ENCODE measurements around the gene KAZN.
"Not testable (repeated sequence)": the region's sequence is repeated elsewhere in the genome, so short reads cannot be mapped to it uniquely, and the experiment has no call there.

KAZN gene

DNA sequence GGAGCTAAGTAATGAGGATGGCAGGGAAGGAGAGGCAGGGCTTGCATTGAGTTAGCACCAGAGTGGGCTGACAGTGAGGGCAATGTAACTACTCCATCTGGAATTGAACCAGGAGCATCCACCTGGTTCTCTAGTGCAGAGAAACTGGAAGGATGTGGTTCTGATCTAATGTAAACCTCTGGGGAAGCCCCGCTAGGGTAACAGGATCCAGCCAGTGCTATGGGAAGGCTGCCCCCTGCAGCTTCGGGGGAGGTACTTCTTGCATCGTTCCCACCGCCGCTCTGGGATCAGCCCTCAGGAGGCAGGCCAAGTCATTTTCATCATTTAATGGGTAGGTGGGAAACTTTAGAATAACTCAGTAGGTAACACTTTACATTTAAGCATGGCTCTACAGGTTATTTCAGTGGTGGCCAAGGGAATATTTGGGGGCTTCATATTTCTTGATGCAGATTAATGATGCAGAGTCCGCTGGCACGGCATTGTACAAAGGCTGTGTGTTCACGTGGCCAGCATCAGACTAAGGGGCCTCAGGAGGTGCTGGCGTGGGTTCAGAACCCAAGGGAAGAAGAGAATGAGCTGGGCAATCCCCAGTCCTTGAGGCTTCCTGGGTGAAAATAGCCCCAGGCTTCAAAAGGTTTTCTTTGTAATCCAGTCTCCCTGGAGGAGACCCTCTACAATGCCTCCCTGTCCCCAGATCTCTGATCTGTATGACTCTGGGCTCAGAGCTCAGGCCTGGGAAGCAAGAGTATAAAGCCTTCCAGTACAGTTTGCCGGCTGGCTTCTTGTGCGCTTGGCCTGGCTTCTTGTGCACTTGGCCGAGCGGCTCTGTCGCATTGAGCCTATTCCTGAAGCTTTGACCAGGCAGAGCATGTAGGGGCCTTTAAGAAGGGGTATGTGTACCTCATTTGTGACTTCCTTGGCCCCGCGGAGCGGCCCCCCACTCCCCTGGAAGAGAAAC, 26.4 kb upstream of the KAZN start:
- in situ Hi-C loops (cut with MboI; ENCODE audit: low sequenced_read_pairs, unreplicated experiment), result loop anchor here (25.0 kb wide), 1 partner anchor 460 kb away; no protein-coding TSS in a partner anchor
- TF ChIP-seq, protein P1, sequence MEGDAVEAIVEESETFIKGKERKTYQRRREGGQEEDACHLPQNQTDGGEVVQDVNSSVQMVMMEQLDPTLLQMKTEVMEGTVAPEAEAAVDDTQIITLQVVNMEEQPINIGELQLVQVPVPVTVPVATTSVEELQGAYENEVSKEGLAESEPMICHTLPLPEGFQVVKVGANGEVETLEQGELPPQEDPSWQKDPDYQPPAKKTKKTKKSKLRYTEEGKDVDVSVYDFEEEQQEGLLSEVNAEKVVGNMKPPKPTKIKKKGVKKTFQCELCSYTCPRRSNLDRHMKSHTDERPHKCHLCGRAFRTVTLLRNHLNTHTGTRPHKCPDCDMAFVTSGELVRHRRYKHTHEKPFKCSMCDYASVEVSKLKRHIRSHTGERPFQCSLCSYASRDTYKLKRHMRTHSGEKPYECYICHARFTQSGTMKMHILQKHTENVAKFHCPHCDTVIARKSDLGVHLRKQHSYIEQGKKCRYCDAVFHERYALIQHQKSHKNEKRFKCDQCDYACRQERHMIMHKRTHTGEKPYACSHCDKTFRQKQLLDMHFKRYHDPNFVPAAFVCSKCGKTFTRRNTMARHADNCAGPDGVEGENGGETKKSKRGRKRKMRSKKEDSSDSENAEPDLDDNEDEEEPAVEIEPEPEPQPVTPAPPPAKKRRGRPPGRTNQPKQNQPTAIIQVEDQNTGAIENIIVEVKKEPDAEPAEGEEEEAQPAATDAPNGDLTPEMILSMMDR (IDR thresholded peaks at IDR 0.05; ENCODE audit: borderline replicate concordance, control extremely low read depth, extremely low read depth, insufficient read depth, missing control alignments), result peak; percentile 18
- peak; percentile 55 for DNase-seq (ENCODE audit: low spot score)

DNA sequence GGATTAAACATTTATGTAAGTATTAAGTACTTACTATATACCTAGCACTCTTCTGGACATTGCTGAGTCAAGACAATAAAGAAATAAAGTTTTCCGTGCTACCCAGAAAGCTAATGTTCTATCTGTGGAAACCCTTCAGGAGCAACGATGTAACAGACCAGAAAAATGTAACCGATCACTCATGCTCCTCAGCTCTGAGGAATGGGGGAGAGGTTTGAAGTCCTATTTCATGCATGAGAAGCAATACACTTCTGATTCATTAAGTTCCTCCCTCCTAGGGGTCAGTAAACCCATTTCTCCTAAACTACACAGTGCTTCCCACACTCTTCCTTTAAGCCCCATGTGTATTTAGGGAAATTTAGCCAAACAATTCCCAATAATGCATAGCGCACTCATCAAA, 25.6 kb upstream of the KAZN start:
- in situ Hi-C loops (cut with MboI; ENCODE audit: low sequenced_read_pairs, unreplicated experiment), result loop anchor here (25.0 kb wide), 1 partner anchor 461 kb away; no protein-coding TSS in a partner anchor
- TF ChIP-seq, protein P1 (IDR thresholded peaks at IDR 0.05; ENCODE audit: borderline replicate concordance, control extremely low read depth, extremely low read depth, insufficient read depth, missing control alignments), result no peak

DNA sequence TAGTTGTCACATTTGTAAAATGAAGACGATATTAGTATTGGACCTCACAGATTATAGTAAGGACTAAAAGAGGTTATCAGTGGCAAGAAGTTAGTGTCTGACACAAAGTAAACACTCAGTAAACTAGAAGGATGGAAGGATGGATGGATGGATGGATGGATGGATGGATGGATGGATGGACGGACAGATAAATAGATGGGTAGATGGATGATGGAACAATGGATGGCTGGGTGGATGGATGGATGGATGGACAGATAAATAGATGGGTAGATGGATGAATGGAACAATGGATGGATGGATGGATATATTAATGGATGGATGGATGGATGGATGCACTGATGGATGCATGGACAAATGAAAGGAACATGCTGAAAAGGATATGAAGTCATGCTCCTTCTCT, 22.3 kb upstream of the KAZN start:
- no peak for DNase-seq (ENCODE audit: low spot score)
- in situ Hi-C loops (cut with MboI; ENCODE audit: low sequenced_read_pairs, unreplicated experiment), result no loop called here
- TF ChIP-seq, protein P1 (IDR thresholded peaks at IDR 0.05; ENCODE audit: borderline replicate concordance, control extremely low read depth, extremely low read depth, insufficient read depth, missing control alignments), result no peak

More for the DNA sequence above, 25.6 kb upstream of the KAZN start:
- DNase-seq (ENCODE audit: low spot score), result no peak

DNA sequence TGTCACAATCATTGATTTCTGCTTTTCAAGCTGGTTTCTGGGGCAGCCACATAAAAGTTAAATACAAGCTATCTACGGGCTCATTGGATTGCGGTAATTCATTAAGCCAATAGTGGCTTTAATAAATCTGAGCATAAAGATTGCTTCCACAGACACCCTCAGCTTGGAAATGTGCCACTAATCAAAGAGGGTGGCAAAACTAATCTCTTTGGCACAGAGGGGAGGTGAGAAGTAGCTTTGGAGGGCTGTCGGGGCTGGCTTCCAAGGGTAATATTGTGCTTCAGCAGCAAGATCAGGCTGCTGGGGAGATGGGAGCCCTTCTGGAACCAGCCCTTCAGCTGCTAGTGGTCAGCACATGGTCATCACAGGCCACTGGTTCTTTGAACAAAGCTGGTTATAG, 21.2 kb upstream of the KAZN start:
- in situ Hi-C loops (cut with MboI; ENCODE audit: low sequenced_read_pairs, unreplicated experiment), result no loop called here
- TF ChIP-seq, protein P1 (IDR thresholded peaks at IDR 0.05; ENCODE audit: borderline replicate concordance, control extremely low read depth, extremely low read depth, insufficient read depth, missing control alignments), result no peak
- DNase-seq (ENCODE audit: low spot score), result no peak

DNA sequence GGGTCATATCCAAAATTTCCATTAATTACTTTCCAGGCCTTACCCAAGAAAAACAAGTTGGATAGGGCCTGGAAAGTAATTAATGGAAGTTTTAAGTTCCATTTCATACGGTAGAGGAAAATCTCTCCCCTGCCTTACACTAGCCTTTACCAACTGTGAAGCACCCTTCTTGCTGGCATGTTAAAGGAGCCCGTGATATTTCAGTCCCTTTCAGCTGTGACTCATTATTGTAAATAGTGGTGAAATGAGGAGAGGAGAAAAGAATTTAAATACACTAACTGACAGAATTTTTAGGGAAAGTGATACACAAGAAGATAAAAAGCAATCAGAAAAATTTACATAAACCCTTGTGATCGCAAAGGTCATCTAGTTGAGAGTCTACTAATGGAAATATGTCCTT, 20.3 kb upstream of the KAZN start:
- TF ChIP-seq, protein P1 (IDR thresholded peaks at IDR 0.05; ENCODE audit: borderline replicate concordance, control extremely low read depth, extremely low read depth, insufficient read depth, missing control alignments), result no peak
- in situ Hi-C loops (cut with MboI; ENCODE audit: low sequenced_read_pairs, unreplicated experiment), result no loop called here
- no peak for DNase-seq (ENCODE audit: low spot score)

DNA sequence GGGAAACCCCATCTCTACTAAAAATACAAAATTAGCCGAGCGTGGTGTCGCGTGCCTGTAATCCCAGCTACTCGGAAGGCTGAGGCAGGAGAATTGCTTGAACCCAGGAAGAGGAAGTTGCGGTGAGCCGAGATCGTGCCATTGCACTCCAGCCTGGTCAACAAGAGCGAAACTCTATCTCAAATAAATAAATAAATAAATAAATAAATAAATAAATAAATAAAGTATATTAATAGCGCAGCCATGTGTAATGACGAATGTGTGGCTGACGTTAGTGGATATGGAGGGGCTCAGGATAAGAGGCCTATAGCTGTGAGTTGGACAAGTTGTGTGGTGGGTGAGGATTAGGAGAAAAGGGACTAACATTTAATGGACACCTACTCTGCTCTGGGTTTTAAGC, 18.2 kb upstream of the KAZN start:
- in situ Hi-C loops (cut with MboI; ENCODE audit: low sequenced_read_pairs, unreplicated experiment); DNase-seq (ENCODE audit: low spot score): not testable (repeated sequence)

DNA sequence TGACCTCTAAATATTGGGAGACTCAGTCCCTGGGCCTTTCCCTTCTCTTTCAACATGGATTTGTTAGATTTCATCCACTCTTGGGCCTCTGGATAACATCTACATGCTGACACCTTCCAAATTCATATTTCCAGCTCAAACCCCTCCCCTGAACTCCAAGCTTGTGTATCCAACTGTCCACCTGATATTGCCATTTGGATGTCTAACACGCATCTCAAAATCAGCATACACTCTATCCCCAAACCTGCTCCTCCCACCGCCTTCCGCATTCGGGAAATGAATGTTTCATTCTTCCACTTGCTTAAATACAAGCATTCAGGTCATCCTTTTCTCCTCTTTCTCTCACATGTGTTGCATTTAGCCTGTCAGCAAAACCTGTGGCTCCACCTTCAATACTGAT, 17.5 kb upstream of the KAZN start:
- DNase-seq (ENCODE audit: low spot score), result no peak
- in situ Hi-C loops (cut with MboI; ENCODE audit: low sequenced_read_pairs, unreplicated experiment), result no loop called here
- TF ChIP-seq, protein P1 (IDR thresholded peaks at IDR 0.05; ENCODE audit: borderline replicate concordance, control extremely low read depth, extremely low read depth, insufficient read depth, missing control alignments), result no peak
